ENCODE data around the gene PKM. TPM values are rescaled to one million over a fixed set of nuclear protein-coding genes. Genes with fewer than 3 reads are reported as not detected.

Gene PKM
- total and polyA plus RNA-seq, 2 donors: 199 to 452 TPM

DNA sequence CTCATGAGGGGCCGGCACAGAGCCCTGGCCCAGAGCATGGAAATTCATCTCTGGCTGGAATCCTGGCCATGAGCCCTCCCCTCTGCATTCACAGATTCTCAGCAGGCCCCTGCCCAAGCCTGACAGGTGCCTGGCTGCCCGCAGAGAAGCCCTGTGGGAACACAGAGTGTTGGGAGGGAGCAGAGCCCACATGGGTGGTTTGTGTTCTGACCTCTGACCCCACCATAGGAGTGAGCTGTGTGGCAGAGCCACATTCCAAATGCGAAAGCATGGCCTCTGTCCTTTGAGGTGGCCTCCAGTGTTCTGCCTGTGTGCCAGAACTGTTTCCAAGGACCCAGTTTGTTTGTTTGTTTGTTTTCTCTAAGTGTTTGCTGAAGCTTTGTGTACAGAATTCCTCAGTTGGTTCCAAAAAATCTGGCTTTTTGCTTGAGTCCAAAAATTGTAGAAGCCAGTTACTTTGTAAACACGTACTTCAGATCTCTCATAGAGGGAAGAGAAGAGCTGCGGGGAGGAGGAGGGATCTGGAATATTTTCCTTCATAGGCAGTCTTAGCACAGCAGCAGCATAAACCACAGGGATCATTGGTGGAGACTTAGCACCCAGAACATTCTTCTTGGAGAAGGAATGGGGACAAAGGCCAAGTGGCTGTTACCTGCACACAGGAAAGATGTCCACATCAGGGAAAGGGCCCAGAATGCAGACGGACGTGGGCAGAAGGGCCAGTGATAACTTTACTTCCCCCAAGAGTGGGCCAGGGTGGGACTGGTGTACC, 69.4 kb downstream of the PKM start:
- H3K9me3 ChIP-seq (ENCODE audit: control insufficient read depth in 2 of 2, insufficient read depth in 1 of 2, low read length in 1 of 2): no peaks in the 10 kb centered on the region
- WGBS: 95% methylated on average over 7 of the region's 7 CpGs
- H3K4me3 ChIP-seq (ENCODE audit: low read length in 2 of 2): no peak overlapping the region
- H3K36me3 ChIP-seq (ENCODE audit: control insufficient read depth in 2 of 2, insufficient read depth in 2 of 2, low read length in 1 of 2): no peaks in the 10 kb centered on the region
- DNase-seq (ENCODE audit: low read depth in 6 of 9, low spot score in 9 of 9): no peak
- H3K27ac ChIP-seq (ENCODE audit: low read depth in 1 of 2, low read length in 1 of 2): no peak overlapping the region
- no peaks in the 10 kb centered on the region for H3K27me3 ChIP-seq (ENCODE audit: control insufficient read depth in 2 of 2, insufficient read depth in 1 of 2, low read length in 1 of 2)
- no peaks in the 10 kb centered on the region for H3K4me1 ChIP-seq (ENCODE audit: control insufficient read depth in 2 of 2, insufficient read depth in 2 of 2, low read length in 2 of 2)

DNA sequence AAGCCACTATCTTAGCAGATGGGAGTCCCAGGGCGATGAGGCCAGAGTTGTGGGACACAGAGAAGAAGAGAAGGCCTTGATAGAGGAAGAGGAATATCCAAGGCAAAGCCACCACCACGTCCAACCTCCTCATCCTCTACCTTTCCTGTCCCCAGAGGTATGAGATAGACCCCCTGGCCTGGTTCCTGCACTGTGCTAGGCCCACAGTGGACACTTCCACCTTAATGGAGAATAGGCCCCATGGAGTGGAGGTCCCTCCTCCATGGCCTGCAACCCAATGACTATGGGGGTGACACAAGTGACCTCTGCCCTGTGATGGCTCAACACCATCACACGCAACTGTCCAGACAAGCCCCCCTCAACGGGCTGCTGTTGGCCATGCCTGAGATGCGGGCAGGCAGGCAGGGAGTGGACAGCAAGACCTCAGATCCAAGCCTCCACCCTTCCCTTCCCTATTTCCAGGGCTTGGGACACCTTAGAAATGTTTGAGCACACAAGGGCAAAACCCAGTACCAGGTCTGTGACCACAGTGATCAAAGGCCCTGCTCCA, 70.2 kb downstream of the PKM start:
- Histone ChIP-seq H3K4me3 (ENCODE audit: low read length in 2 of 2) (no peak overlapping the region), H3K9me3 (ENCODE audit: control insufficient read depth in 2 of 2, insufficient read depth in 1 of 2, low read length in 1 of 2) (no peaks in the 10 kb centered on the region), H3K27ac (ENCODE audit: low read depth in 1 of 2, low read length in 1 of 2) (no peak overlapping the region), H3K27me3 (ENCODE audit: control insufficient read depth in 2 of 2, insufficient read depth in 1 of 2, low read length in 1 of 2) (no peaks in the 10 kb centered on the region), H3K36me3 (ENCODE audit: control insufficient read depth in 2 of 2, insufficient read depth in 2 of 2, low read length in 1 of 2) (no peaks in the 10 kb centered on the region), H3K4me1 (ENCODE audit: control insufficient read depth in 2 of 2, insufficient read depth in 2 of 2, low read length in 2 of 2) (peaks cover 0 to 2% of the 10 kb centered on the region in 2 donors)
- WGBS: 96% methylated on average over 5 of the region's 5 CpGs
- DNase-seq (ENCODE audit: low read depth in 6 of 9, low spot score in 9 of 9): no peak

DNA sequence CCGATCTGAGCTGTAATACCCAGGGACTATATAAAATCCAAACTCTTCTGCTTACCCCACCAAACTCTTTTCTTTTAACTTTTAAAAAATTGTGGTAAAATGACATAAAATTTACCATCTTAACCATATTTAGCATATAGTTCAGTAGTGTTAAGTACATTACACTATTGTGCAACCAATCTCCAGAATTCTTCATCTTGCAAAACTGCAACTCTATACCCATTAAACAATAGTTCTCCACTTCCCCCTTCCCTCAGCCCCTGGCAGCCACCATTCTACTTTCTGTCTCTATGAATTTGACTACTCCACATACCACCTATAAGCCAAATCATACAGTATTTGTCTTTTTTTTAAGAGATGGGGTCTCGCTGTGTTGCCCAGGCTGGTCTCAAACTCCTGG, 74.1 kb downstream of the PKM start:
- H3K4me3 ChIP-seq (ENCODE audit: low read length in 2 of 2): no peak overlapping the region
- 95% methylated on average over 2 of the region's 2 CpGs for WGBS
- no peaks in the 10 kb centered on the region for H3K27me3 ChIP-seq (ENCODE audit: control insufficient read depth in 2 of 2, insufficient read depth in 1 of 2, low read length in 1 of 2)
- H3K36me3 ChIP-seq (ENCODE audit: control insufficient read depth in 2 of 2, insufficient read depth in 2 of 2, low read length in 1 of 2): no peaks in the 10 kb centered on the region
- H3K27ac ChIP-seq (ENCODE audit: low read depth in 1 of 2, low read length in 1 of 2): no peak overlapping the region
- no peak for DNase-seq (ENCODE audit: low read depth in 6 of 9, low spot score in 9 of 9)
- peaks cover 0 to 2% of the 10 kb centered on the region in 2 donors for H3K4me1 ChIP-seq (ENCODE audit: control insufficient read depth in 2 of 2, insufficient read depth in 2 of 2, low read length in 2 of 2)
- no peaks in the 10 kb centered on the region for H3K9me3 ChIP-seq (ENCODE audit: control insufficient read depth in 2 of 2, insufficient read depth in 1 of 2, low read length in 1 of 2)

GRCh38 chr15:72155635-72156616, 75.1 kb downstream of the PKM start:
- Histone ChIP-seq H3K36me3 (ENCODE audit: control insufficient read depth in 2 of 2, insufficient read depth in 2 of 2, low read length in 1 of 2) (no peaks in the 10 kb centered on the region), H3K9me3 (ENCODE audit: control insufficient read depth in 2 of 2, insufficient read depth in 1 of 2, low read length in 1 of 2) (no peaks in the 10 kb centered on the region), H3K4me1 (ENCODE audit: control insufficient read depth in 2 of 2, insufficient read depth in 2 of 2, low read length in 2 of 2) (peaks cover 0 to 2% of the 10 kb centered on the region in 2 donors), H3K4me3 (ENCODE audit: low read length in 2 of 2) (peak overlapping the region; percentile 25 to 49), H3K27me3 (ENCODE audit: control insufficient read depth in 2 of 2, insufficient read depth in 1 of 2, low read length in 1 of 2) (no peaks in the 10 kb centered on the region), H3K27ac (ENCODE audit: low read depth in 1 of 2, low read length in 1 of 2) (no peak overlapping the region)
- 22% methylated on average over 19 of the region's 19 CpGs for WGBS
- DNase-seq (ENCODE audit: low read depth in 6 of 9, low spot score in 9 of 9): peak; percentile 42 to 88 (median 74)

GRCh38 chr15:72155003-72155621, 75.9 kb downstream of the PKM start:
- no peaks in the 10 kb centered on the region for H3K9me3 ChIP-seq (ENCODE audit: control insufficient read depth in 2 of 2, insufficient read depth in 1 of 2, low read length in 1 of 2)
- H3K4me3 ChIP-seq (ENCODE audit: low read length in 2 of 2): peak overlapping the region in 1 of 2 donors; percentile 49
- WGBS: 87% methylated on average over 14 of the region's 14 CpGs
- H3K36me3 ChIP-seq (ENCODE audit: control insufficient read depth in 2 of 2, insufficient read depth in 2 of 2, low read length in 1 of 2): no peaks in the 10 kb centered on the region
- H3K4me1 ChIP-seq (ENCODE audit: control insufficient read depth in 2 of 2, insufficient read depth in 2 of 2, low read length in 2 of 2): peaks cover 0 to 2% of the 10 kb centered on the region in 2 donors
- H3K27me3 ChIP-seq (ENCODE audit: control insufficient read depth in 2 of 2, insufficient read depth in 1 of 2, low read length in 1 of 2): no peaks in the 10 kb centered on the region
- no peak overlapping the region for H3K27ac ChIP-seq (ENCODE audit: low read depth in 1 of 2, low read length in 1 of 2)
- DNase-seq (ENCODE audit: low read depth in 6 of 9, low spot score in 9 of 9): peak in 1 of 9 donors; percentile 5

DNA sequence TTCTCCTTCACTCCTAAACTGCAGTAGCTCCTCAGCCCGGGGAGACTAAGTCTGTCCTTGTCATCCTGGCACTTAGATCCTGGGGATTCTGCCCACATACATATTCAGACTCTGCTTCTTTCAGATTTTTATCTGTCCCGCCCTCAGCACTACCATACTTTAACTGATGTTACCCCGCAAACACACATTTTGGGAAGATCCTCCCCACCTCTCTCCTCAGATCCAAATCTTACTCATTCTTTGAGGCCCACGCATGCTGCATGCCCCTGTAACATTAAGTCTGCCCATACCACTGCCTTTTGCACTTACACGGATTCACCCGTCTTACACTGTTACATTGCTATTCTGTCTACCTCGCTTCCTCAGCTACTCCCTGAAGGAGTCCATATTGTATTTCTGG, 76.7 kb downstream of the PKM start:
- WGBS: 98% methylated on average over 7 of the region's 7 CpGs
- Histone ChIP-seq H3K27ac (ENCODE audit: low read depth in 1 of 2, low read length in 1 of 2) (no peak overlapping the region), H3K4me1 (ENCODE audit: control insufficient read depth in 2 of 2, insufficient read depth in 2 of 2, low read length in 2 of 2) (peaks cover 0 to 2% of the 10 kb centered on the region in 2 donors), H3K4me3 (ENCODE audit: low read length in 2 of 2) (no peak overlapping the region), H3K27me3 (ENCODE audit: control insufficient read depth in 2 of 2, insufficient read depth in 1 of 2, low read length in 1 of 2) (no peaks in the 10 kb centered on the region), H3K36me3 (ENCODE audit: control insufficient read depth in 2 of 2, insufficient read depth in 2 of 2, low read length in 1 of 2) (no peaks in the 10 kb centered on the region), H3K9me3 (ENCODE audit: control insufficient read depth in 2 of 2, insufficient read depth in 1 of 2, low read length in 1 of 2) (no peaks in the 10 kb centered on the region)
- no peak for DNase-seq (ENCODE audit: low read depth in 6 of 9, low spot score in 9 of 9)

GRCh38 chr15:72153269-72154000, 77.6 kb downstream of the PKM start:
- Histone ChIP-seq H3K36me3 (ENCODE audit: control insufficient read depth in 2 of 2, insufficient read depth in 2 of 2, low read length in 1 of 2) (no peaks in the 10 kb centered on the region), H3K4me3 (ENCODE audit: low read length in 2 of 2) (no peak overlapping the region), H3K27ac (ENCODE audit: low read depth in 1 of 2, low read length in 1 of 2) (no peak overlapping the region), H3K27me3 (ENCODE audit: control insufficient read depth in 2 of 2, insufficient read depth in 1 of 2, low read length in 1 of 2) (no peaks in the 10 kb centered on the region), H3K4me1 (ENCODE audit: control insufficient read depth in 2 of 2, insufficient read depth in 2 of 2, low read length in 2 of 2) (peaks cover 0 to 2% of the 10 kb centered on the region in 2 donors), H3K9me3 (ENCODE audit: control insufficient read depth in 2 of 2, insufficient read depth in 1 of 2, low read length in 1 of 2) (no peaks in the 10 kb centered on the region)
- DNase-seq (ENCODE audit: low read depth in 6 of 9, low spot score in 9 of 9): no peak
- WGBS: 96% methylated on average over 5 of the region's 5 CpGs
